OCI-M1 (cell line): ENCODE data around the gene ATP6V0D1.
A peak's percentile ranks its signal among the peaks of the same experiment; 100 is the strongest.

Source experiments
- DNase-seq: peaks from one replicate; lab custom pipeline; 2025; lab: John Stamatoyannopoulos, UW

ATP6V0D1 gene

GRCh38 chr16:67445441-67445912 lies 35.5 kb downstream of the ATP6V0D1 start:
- no peak for DNase-seq

GRCh38 chr16:67445126-67445426 lies 35.9 kb downstream of the ATP6V0D1 start:
- no peak for DNase-seq

DNA sequence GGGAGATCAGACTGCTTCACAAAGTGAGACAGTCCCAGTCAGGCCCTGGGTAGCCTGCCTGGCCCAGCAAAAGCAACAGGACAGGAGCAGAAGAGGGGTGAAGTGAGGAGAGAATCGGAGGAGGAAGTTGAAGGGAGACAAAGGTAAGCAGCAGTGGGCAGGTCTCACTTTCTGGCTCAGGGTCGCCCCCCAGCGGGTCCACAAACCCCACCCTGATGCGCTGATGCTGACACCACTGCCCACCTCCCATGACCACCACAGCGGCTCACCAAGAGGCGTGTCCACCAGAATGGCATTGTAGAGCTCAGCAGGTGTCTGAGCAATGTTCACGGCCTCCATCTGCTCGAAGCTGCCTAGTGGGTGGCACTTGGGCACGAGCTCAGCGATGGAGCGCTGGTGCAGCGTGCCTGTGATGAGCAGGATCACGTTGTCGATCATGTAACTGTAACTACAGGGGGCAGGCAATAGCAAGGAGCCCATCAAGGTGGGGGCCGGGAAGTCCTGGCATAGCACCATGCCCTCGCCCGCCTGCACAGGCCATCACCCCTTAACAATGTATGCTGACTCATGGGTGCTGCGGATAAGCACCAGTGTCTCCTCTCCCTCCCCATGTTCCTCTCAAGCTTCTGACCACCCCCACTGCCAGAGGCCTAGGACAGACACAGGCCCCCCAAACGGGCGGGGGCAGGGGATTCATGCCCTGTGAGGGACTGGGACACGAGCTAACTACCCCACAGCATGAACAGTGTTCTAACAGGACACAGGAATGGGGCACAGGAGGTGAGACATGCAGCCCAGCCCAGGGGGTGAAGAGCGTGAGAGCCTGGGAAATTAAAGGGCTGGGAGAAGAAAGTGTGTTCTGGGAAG lies 36.5 kb downstream of the ATP6V0D1 start:
- no peak for DNase-seq

DNA sequence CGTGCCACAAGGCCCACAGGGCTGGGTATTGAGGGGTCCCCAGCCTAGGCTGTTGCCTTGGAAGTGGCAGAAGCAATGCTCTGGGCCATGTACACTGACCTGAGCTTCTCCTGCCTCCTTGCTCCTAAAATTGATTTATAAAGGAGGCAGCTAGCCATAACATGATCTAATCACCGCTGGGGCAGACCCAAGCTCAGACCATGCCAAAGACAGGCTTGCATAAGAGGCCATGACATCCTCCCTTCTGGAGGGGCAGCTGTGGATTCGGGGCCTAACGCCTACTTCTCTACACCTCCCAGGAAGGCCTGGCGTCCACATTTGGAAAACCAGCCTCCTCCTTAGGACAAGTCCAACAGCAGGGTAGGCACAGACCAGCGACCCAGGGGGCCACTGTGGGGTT lies 37.7 kb downstream of the ATP6V0D1 start:
- no peak for DNase-seq

DNA sequence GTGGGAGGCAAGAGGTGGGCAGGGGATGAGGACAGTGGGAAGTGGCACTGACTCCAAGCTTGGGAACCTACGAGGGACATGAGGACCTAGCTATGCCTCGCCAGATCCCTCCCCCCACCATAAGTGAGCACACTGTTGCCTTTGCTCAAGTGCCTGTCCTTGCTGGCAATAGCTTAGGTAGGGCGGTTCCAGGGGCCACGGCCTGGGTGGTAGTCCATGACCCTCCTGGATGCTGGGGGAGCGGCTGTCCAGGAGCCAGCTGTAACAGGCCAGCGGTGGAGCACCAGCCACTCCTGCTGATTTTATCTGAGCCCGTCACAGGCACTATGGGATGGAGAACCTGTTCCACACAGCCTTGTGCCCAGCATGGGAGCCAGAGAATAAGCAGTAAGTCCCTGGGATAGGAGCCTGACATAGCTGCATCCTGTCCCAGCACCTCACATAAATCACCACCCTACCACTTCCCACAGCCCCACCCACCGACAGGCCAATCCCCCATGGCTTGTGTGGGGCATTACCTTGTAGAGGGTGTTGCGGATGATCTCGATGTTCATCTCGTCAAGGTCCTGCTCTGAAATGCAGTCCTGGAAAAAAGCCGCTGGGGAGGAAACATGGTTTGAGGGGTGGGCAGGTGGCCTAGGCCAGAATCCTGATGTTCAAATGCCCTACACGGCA lies 38.2 kb downstream of the ATP6V0D1 start:
- no peak for DNase-seq

DNA sequence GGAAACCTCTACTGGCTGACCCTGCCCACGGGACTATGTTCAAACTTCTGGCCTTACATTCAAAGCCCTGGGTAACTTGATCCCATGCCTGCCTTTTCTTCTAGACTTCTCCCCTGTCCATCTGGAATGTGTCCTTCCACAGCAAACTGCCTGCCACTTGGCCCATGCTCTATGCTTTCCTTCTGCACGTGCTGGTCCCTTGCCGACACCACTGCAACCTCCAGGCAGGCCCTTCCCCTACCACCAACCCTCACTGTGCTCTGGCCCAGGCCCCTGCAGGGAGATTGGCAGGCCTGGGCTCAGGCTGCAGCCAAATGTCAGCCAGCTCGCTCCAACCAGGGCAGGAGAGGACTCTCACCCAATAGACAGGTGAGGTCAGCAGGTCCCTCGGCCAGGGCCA lies 39.0 kb downstream of the ATP6V0D1 start:
- DNase-seq: no peak

- no peak for DNase-seq
Measured at GRCh38 chr16:67441271-67441753, 39.6 kb downstream of the ATP6V0D1 start.

GRCh38 chr16:67438824-67439393 lies 42.0 kb downstream of the ATP6V0D1 start:
- no peak for DNase-seq

DNA sequence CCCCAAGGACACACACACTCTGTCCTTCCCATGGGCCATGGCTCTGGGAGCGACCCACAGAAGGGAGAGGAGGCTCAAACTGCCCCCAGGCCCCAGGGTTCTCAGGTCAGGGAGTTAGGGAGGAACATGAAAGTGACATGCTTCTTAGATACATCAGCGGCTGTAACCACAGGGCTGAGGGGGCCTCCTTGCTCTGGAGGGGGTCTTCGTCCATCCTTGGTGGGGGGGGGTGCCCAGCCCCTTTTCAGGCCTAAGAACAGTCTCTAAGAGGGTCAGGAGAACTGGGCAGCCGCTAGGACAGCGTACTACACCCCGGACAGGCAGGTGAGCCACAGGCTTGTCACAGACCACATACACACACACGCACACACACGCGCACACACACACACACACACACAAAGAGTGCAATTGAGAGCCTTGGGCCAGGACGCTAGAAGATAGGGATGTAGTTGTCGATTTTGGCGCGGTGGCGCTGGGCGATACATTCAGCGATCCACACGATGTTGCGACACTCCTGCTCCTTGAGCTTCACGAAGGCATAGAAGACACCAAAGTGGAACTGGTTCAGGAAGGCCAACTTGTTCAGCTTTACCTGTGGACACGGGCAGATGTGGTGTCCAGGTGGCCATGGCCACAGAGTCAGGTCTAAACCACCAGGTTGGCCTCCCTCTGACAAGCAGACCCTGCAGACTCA lies 42.7 kb downstream of the ATP6V0D1 start:
- DNase-seq: no peak

GRCh38 chr16:67437513-67437912 lies 43.4 kb downstream of the ATP6V0D1 start:
- no peak for DNase-seq

- DNase-seq: no peak
Measured at GRCh38 chr16:67436640-67437193, 44.2 kb downstream of the ATP6V0D1 start.

- DNase-seq: no peak
Measured at GRCh38 chr16:67435758-67436164, 45.2 kb downstream of the ATP6V0D1 start.

- no peak for DNase-seq
Measured at GRCh38 chr16:67433131-67433719, 47.7 kb downstream of the ATP6V0D1 start.

- DNase-seq: no peak
Measured at GRCh38 chr16:67432506-67432890, 48.5 kb downstream of the ATP6V0D1 start.

DNA sequence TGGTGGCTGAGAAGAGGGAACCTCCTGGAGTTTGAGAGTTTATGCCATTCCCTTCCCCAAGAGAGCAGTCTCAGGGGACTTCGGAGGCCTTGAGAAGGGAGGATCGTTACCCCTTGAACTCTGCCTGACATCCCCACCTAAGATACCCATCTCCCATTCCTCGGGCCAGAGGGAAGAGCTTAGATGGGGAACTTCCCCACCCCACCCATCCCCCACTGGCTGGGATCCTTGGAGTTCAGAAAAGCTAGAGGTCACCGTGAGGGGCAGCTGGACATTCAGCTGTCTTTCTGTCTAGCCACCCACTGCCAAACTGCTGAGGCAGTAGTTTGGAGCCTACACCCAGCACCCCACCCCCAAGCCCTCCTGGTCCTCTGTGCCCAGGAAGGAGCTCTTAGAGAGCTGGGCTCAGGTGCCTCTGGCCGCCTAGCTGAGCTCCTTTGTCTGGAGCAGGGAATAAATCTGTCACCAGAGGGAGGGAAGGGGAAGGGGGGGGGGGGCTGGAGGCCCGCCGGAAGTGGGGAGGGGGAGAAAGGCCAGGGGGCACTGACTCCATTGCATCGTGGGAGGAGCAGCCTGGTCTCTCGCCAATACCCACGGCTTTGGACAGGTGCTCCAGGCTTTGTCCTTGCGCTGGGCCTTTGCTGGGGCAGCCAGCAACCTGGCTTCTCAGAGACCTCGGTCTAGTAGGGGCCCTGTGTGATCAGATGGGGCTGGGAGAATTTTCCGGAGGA lies 49.0 kb downstream of the ATP6V0D1 start:
- DNase-seq: no peak

DNA sequence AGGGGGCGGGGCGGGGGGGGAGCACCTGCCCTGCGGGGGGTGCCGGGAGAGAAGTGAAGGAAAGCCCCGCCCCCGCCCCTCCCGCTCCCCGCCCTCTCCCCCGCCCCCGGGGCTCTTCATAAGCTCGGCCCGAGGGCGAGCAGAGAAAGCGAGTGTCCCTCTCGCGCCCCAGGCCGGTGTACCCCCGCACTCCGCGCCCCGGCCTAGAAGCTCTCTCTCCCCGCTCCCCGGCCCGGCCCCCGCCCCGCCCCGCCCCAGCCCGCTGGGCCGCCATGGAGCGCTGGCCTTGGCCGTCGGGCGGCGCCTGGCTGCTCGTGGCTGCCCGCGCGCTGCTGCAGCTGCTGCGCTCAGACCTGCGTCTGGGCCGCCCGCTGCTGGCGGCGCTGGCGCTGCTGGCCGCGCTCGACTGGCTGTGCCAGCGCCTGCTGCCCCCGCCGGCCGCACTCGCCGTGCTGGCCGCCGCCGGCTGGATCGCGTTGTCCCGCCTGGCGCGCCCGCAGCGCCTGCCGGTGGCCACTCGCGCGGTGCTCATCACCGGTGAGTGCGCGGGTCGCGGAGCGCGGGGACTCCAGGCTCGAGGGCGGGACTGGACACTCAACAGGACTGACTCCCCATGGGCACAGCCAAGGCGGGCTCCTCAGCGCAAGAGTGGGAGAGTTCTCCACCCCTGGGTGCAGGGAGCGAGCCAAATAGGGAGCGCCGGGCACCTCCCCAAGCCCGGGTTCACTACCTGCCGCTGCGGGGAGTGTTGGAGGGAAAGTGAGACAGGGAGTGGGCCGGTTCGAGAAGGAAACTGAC lies 49.8 kb downstream of the ATP6V0D1 start, which contains the start of gene HSD11B2:
Gene HSD11B2 (plus strand): TSS at position 145 of the 798 bp plus-strand sequence. CDS start 128 bp downstream, at position 273.
- DNase-seq: peak; percentile 50

- no peak for DNase-seq
Measured at GRCh38 chr16:67430504-67430976, 50.4 kb downstream of the ATP6V0D1 start.

DNA sequence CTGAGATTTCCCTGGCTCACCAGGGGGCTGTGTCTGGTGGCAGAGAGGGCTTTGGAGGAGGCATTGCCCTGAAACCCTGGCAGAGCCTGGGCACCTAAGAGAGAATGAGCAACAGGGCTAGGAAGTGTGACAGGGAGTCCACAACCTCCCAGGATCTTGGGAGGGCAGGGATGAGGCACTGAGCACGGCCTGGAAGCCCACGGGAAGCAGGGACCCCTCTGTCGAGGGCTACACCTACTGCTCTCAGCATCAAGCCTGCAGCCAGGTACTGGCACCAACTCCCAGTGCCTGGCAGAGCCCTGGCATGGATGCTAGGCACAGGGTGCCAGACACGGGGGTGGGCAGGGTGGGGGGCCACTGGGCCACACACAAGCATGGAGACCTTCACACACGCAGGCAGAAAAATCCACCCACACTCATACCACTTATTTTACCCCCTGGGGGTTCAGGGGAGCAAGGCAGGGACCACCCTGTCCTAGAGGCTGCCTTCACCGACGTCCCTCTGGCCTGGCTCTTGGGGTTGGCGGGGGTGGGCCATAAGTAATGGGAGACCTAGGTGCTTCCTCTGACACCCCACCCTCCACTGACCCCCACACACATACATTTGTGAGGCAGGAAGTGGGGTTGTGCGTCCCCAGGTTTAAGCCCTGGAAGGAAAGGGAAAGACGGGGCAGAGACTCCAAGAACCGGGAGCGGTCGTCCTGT lies 51.0 kb downstream of the ATP6V0D1 start:
- DNase-seq: no peak
